CD4-positive, alpha-beta T cell treated with Interleukin-4 for 1 hour (primary cell): ENCODE measurements around the gene ZBED1.

ENCODE experiments used
- DNase-seq, 2 donors: peaks; one replicate each; pipeline ENCODE4 v3.0.0-alpha.2; 2020 to 2022

The ZBED1 gene

DNA sequence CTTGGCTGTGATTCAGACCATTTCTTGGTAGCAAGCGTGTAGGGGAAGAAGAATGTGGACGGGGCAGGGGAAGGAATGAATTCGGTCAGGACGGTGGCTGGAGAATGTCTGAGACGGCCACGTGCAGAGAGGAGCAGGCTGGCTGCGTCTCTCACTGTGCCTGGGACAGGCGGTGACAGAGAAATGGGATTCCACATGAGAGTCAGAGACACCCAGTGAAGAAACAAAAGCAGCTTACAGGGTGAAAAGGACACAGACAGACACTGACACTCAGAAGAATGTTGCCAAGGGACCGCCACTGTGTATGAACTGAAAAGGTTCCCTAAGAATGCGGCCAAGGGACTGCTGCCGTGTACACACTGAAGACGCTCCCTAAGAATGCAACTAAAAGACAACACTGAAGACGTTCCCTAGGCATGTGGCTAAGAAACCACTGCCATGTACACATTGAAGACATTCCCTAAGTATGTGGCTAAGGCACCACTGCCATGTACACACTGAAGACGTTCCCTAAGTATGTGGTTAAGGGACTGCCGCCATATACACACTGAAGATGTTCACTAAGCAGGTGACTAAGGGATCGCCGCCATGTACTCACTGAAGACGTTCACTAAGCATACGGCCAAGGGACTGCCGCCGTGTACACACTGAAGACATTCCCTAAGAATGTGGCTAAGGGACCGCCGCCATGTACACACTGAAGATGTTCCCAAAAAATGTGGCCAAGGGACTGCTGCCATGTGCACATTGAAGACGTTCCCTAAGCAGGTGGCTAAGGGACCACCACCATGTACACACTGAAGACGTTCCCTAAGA lies 49.1 kb downstream of the ZBED1 start:
- no peak for DNase-seq

DNA sequence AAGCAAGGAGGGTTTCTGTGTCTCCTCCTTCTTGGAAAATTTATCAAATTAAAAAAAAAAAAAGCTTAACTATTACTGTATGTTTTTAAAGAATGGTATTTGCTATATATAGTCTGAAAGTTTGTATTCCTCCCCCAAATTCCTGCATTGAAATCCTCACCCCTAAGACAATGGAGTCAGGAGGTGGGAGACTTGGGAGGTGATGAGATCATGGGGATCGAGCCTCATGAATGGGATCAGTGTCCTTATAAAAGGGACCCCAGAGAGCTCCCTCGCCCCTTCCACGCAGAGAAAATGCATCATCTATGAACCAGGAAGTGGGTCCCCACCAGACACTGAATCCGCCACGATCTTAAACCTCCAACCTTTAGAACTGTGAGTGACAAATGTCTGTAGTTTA lies 50.1 kb downstream of the ZBED1 start:
- DNase-seq = no peak

DNA sequence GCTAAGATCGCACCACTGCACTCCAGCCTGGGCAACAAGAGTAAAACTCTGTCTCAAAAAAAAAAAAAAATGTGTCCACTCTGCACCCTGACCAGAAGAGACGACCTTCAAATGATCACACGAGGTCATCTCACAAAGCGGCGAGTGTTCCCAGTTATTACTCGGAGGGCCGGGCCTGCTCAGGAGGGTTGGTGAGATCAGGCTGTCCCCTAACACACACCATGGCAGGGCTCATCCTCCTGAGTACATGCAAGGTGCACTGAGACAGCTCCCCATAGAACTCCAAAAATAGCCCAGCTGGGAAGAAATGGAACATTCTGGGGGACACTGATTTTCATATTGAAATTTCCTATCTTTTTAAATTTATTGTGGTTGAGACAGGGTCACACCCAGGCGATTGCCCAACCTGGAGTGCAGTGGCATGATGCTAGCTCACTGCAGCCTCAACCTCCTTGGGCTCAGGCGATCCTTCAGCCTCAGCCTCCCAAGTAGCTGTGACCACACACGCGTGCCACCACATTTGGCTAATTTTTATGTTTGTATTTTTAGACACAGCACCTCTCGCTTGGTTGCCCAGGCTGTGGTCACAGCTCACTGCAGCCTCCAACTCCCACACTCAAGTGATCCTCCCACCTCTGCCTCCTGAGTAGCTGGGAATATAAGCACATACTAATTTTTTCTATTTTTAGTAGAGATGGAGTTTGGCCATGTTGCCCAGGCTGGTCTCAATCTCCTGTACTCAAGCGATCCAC lies 51.5 kb downstream of the ZBED1 start:
- DNase-seq = no peak

DNA sequence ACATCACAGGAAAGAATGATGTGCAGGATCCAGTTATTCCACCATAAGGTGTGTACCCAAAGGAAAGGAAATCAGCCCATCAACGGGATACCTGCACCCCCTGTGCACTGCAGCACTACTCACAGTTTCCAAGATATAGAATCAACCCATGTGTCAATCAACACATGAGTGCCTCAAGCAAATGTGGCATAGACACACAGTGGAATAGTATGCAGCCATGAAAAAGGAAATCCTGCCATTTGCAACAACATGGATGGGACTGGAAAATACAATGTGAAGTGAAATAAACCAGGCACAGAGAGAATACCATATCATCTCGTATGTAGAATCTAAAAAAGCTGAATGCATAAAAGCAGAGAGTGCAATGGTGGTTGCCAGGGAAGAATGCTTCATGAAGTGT lies 53.3 kb downstream of the ZBED1 start:
- no peak for DNase-seq

DNA sequence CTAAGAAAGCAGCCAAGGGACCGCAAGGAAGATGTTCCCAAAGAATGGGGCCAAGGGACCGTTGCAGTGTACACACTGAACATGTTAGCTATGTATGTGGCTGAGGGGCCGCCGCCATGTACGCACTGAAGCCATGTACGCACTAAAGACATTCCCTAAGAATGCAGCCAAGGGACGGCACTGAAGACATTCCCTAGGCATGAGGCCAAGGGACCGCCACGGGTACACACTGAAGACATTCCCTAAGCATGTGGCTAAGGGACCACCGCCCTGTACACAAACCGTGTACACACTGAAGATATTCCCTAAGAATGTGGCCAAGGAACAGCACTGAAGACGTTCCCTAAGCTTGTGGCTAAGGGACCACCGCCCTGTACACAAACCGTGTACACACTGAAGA lies 54.0 kb downstream of the ZBED1 start:
- DNase-seq = no peak

DNA sequence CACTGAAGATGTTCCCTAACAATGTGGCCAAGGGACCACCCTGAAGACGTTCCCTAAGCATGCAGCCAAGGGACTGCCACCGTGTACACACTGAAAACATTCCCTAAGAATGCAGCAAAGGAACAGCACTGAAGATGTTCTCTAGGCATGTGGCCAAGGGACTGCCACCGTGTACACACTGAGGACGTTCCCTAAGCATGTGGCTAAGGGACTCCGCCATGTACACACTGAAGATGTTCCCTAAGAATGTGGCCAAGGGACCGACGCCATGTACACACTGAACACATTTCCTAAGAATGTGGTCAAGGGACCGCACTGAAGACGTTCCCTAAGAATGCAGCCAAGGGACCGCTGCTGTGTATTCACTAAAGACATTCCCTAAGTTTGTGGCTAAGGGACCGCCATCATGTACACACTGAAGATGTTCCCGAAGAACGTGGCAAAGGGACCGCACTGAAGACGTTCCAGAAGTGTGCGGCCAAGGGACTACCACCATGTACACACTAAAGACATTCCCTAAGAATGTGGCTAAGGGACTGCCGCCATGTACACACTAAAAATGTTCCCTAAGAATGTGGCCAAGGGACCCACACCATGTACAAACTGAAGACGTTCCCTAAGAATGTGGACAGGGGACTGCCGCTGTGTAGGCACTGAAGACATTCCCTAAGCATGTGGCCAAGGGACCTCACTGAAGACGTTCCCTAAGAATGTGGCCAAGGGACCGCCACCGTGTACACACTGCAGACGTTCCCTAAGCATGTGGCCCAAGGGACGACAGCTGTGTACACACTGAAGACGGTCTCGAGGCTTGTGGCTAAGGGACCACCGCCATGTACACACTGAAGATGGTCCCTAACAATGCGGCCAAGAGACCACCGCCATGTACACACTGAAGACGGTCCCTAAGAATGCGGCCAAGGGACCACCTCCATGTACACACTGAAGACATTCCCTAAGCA lies 54.8 kb downstream of the ZBED1 start:
- DNase-seq = no peak

DNA sequence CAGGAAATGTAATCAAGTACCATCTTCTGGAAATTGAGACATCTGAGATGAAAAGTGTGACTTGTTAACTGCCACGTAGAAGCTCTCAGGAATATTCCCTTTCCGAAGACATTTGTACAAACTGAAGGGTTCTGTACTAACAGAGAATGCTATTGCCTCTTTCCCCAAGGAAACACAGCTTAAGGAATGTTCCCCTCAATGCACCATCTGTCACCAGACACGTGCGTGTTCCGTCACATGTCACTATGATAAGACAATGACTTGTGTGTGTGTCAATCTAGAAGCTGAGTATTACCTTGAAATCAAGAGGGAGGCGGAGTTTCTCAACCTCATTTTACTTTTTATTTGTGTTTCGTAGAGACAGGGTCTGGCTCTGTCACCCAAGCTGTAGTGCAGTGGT lies 58.1 kb downstream of the ZBED1 start:
- DNase-seq = no peak

DNA sequence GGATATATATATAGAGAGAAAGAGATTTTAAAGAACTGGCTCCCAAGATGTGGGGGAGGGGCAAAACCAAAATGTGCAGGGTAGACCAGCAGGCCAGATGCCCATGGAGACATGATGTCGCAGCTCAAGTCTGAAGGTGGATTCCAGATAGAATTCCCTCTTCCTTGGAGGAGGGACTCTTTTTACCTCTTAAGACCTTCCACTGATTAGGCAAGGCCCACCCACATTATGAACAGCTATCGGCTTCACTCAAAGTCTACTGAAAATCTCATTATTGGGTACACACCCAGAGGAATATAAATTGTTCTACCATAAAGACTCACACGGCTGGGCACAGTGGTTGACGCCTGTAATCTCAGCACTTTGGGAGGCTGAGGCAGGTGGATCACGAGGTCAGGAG lies 59.3 kb downstream of the ZBED1 start:
- no peak for DNase-seq

DNA sequence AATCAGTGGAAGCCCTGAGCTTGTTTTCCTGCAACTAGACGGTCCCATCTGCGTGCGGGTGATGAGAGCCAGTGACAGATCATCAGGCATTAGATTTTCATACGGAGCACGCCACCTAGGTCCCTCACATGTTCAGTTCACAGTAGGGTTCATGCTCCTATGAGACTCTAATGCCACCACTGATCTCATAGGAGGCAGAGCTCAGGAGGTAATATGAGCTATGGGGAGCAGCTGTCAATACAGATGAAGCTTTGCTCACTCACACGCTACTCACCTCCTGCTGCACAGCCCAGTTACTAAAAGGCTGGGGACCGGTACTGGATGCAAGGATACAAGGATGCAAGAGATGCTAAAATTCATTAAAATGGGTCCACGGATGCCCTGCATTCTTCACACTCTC lies 61.2 kb downstream of the ZBED1 start:
- no peak for DNase-seq
